MM.1S (cell line): Measurements from ENCODE around the gene RASL10B.

Experiments
- CTCF ChIP-seq: fragments of 300-600 bp; sonication (generic); IDR thresholded peaks from 2 replicates; pipeline ENCODE4 v1.5.1; 2016; ENCODE audit warnings: antibody characterized with exemption, low read length, mixed read lengths
- EZH2 ChIP-seq: fragments of 300-600 bp; sonication (generic); optimal IDR thresholded peaks from 2 replicates; pipeline ENCODE3; 2017; ENCODE audit warnings: low read depth, mild to moderate bottlenecking, antibody characterized with exemption, low read length, mixed read lengths
- EZH2phosphoT487 ChIP-seq: fragments of 300-600 bp; sonication (generic); IDR thresholded peaks from 2 replicates; pipeline ENCODE4 v1.6.1; 2018; ENCODE audit warnings: antibody characterized with exemption, low read length

- TF ChIP-seq CTCF (no peak), EZH2phosphoT487 (no peak), EZH2 (no peak)
These were observed 16.5 kb upstream of the RASL10B start for GRCh38 chr17:35714988-35715387.
